ENCODE results near the gene GABARAPL1. TPM values are rescaled to one million over a fixed set of nuclear protein-coding genes. Genes with fewer than 3 reads are reported as not detected.

GABARAPL1 gene
- total RNA-seq, 1 donor from 2014 or later: 42.3 TPM

GRCh38 chr12:10235761-10236631 is 23.3 kb downstream of the GABARAPL1 start:
- no peak for DNase-seq (ENCODE audit: low read depth)
- TF ChIP-seq, protein P1, sequence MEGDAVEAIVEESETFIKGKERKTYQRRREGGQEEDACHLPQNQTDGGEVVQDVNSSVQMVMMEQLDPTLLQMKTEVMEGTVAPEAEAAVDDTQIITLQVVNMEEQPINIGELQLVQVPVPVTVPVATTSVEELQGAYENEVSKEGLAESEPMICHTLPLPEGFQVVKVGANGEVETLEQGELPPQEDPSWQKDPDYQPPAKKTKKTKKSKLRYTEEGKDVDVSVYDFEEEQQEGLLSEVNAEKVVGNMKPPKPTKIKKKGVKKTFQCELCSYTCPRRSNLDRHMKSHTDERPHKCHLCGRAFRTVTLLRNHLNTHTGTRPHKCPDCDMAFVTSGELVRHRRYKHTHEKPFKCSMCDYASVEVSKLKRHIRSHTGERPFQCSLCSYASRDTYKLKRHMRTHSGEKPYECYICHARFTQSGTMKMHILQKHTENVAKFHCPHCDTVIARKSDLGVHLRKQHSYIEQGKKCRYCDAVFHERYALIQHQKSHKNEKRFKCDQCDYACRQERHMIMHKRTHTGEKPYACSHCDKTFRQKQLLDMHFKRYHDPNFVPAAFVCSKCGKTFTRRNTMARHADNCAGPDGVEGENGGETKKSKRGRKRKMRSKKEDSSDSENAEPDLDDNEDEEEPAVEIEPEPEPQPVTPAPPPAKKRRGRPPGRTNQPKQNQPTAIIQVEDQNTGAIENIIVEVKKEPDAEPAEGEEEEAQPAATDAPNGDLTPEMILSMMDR (conservative IDR thresholded peaks at IDR 0.05; ENCODE audit: low read depth, low read length): peak; percentile 80
- no peak overlapping the region for H3K4me3 ChIP-seq (ENCODE audit: low read depth, low read length)

DNA sequence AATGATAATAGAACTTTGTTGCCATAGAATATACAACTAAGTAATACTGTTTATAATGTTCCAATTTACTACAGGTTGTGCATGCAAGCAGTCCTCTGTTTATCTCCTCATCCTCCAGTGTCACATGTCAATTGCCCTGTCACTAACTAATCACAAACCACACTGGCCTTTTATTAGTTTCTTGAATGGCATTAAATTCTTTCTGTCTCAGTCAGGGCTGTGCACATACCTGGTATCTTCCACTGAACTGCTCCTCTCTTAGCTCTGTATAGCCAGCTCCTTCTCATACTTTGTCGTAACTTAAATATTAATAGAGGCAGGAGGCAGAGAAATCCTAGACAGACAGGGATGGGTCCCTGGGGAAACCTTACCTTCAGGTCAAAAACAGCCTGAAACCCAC is 24.0 kb downstream of the GABARAPL1 start:
- H3K4me3 ChIP-seq (ENCODE audit: low read depth, low read length): no peak overlapping the region
- TF ChIP-seq, protein P1 (conservative IDR thresholded peaks at IDR 0.05; ENCODE audit: low read depth, low read length): no peak
- DNase-seq (ENCODE audit: low read depth): no peak

- DNase-seq (ENCODE audit: low read depth): no peak
- TF ChIP-seq, protein P1 (conservative IDR thresholded peaks at IDR 0.05; ENCODE audit: low read depth, low read length): no peak
- H3K4me3 ChIP-seq (ENCODE audit: low read depth, low read length): no peak overlapping the region
These were observed 25.8 kb downstream of the GABARAPL1 start for GRCh38 chr12:10238526-10238925.

GRCh38 chr12:10241290-10241689 is 28.6 kb downstream of the GABARAPL1 start:
- TF ChIP-seq, protein P1 (conservative IDR thresholded peaks at IDR 0.05; ENCODE audit: low read depth, low read length): no peak
- no peak for DNase-seq (ENCODE audit: low read depth)
- no peak overlapping the region for H3K4me3 ChIP-seq (ENCODE audit: low read depth, low read length)

GRCh38 chr12:10241727-10242126 is 29.1 kb downstream of the GABARAPL1 start:
- no peak for DNase-seq (ENCODE audit: low read depth)
- TF ChIP-seq, protein P1 (conservative IDR thresholded peaks at IDR 0.05; ENCODE audit: low read depth, low read length): no peak

GRCh38 chr12:10242539-10242938 is 29.9 kb downstream of the GABARAPL1 start:
- TF ChIP-seq, protein P1 (conservative IDR thresholded peaks at IDR 0.05; ENCODE audit: low read depth, low read length): no peak
- no peak overlapping the region for H3K4me3 ChIP-seq (ENCODE audit: low read depth, low read length)
- DNase-seq (ENCODE audit: low read depth): no peak

More at GRCh38 chr12:10241727-10242126, 29.1 kb downstream of the GABARAPL1 start:
- no peak overlapping the region for H3K4me3 ChIP-seq (ENCODE audit: low read depth, low read length)

All from epithelial cell of proximal tubule (primary cell).